ENCODE results near the gene MMP14. TPM values are rescaled to one million over a fixed set of nuclear protein-coding genes. Genes with fewer than 3 reads are reported as not detected.
A peak's percentile ranks its signal among the peaks of the same experiment; 100 is the strongest.

MMP14 gene
- total and polyA plus RNA-seq, 9 of the 15 experiments (the other 6 are each of a cell fraction or from before 2014, with no cell fraction given) = 0.36 to 5.8 (median 1.3) TPM; not detected in 2

DNA sequence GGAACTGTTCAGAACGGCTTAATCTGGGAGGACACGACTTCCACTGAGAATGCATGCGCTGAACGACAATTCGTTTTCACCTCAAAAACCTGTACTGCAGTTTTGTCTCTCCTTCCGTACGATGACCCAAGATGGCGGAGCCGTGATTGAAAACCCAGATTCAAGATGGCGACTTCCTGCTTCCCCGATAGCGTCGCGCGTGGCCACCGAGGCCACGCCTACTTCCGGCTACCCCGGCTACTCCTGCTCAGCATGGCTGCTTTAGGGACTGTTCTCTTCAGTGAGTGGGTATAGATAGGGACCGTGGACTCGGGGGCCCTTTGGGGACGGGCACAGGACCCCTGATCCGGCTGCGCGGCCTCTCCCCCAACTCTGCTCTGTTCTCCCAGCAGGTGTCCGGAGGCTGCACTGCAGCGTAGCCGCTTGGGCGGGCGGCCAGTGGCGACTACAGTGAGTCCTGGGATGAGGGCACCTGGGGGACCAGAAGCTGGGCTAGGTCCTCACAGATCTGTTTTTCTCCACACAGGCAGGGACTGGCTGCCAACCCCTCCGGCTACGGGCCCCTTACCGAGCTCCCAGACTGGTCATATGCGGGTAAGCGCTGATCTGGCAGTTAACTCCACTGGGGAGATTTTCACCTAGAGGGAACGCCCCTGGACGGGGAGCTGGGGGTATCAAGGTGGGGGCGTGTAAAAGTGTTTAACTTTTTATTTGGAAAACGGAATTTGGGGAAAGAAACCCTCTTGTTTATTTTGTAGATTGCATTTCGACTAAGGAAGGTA is 6.5 kb upstream of the MMP14 start, which contains the start of gene MRPL52 (continued):
- TF ChIP-seq TAF15 (IDR thresholded peaks at IDR 0.05; ENCODE audit: low read depth, low read length) = no peak
- TF ChIP-seq ZBTB49 (CRISPR knock-in tag; IDR thresholded peaks at IDR 0.05; ENCODE audit: borderline replicate concordance) = no peak
- no peak for TF ChIP-seq MCM2 (IDR thresholded peaks at IDR 0.05; ENCODE audit: low read depth)
- TF ChIP-seq ZNF23 (CRISPR knock-in tag; IDR thresholded peaks at IDR 0.05) = no peak
- TF ChIP-seq MNT (conservative IDR thresholded peaks at IDR 0.05) = peak; percentile 87 to 94
- TF ChIP-seq SAFB (IDR thresholded peaks at IDR 0.05; ENCODE audit: borderline replicate concordance, low read depth, low read length) = no peak
- TF ChIP-seq FOXK1 (CRISPR knock-in tag; IDR thresholded peaks at IDR 0.05; ENCODE audit: borderline replicate concordance) = no peak
- TF ChIP-seq KLF13 (tag; IDR thresholded peaks at IDR 0.05; ENCODE audit: borderline replicate concordance, low read depth) = no peak
- no peak for TF ChIP-seq ZNF408 (CRISPR knock-in tag; IDR thresholded peaks at IDR 0.05; ENCODE audit: low read depth)
- TF ChIP-seq PHF8 (IDR thresholded peaks at IDR 0.05; ENCODE audit: borderline replicate concordance, low read length) = peak; percentile 96
- TF ChIP-seq TAF9B (IDR thresholded peaks at IDR 0.05; ENCODE audit: partially characterized antibody) = peak; percentile 81
- TF ChIP-seq IRF2 (CRISPR knock-in tag; IDR thresholded peaks at IDR 0.05) = no peak
- TF ChIP-seq ZNF384 (IDR thresholded peaks at IDR 0.05; ENCODE audit: low read depth, low read length) = no peak
- no peak for TF ChIP-seq JUND (IDR thresholded peaks at IDR 0.05; ENCODE audit: borderline replicate concordance, low read depth, low read length)
- peak; percentile 25; the same call in 1 of the 3 replicates for TF ChIP-seq JUND (tag; IDR thresholded peaks at IDR 0.05; ENCODE audit: borderline replicate concordance, low read depth, low read length)
- TF ChIP-seq, protein P1, sequence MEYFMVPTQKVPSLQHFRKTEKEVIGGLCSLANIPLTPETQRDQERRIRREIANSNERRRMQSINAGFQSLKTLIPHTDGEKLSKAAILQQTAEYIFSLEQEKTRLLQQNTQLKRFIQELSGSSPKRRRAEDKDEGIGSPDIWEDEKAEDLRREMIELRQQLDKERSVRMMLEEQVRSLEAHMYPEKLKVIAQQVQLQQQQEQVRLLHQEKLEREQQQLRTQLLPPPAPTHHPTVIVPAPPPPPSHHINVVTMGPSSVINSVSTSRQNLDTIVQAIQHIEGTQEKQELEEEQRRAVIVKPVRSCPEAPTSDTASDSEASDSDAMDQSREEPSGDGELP (CRISPR knock-in tag; IDR thresholded peaks at IDR 0.05; ENCODE audit: borderline replicate concordance) = 0 out of 2 replicates have a peak, but pooled peaks have one; percentile 37
- TF ChIP-seq MEF2D (tag; conservative IDR thresholded peaks at IDR 0.05; ENCODE audit: low read depth) = 0 out of 2 replicates have a peak, but pooled peaks have one; percentile 41
- no peak for TF ChIP-seq ZNF354B (CRISPR knock-in tag; IDR thresholded peaks at IDR 0.05)
- TF ChIP-seq CHD1 (IDR thresholded peaks at IDR 0.05; ENCODE audit: low read length) = peak; percentile 38
- no peak for TF ChIP-seq POLR2AphosphoS2 (IDR thresholded peaks at IDR 0.05; ENCODE audit: low read length)
- no peak for TF ChIP-seq NR3C1 (CRISPR knock-in tag; IDR thresholded peaks at IDR 0.05)
- no peak for TF ChIP-seq EGR1 (conservative IDR thresholded peaks at IDR 0.05)
- TF ChIP-seq ZNF232 (CRISPR knock-in tag; IDR thresholded peaks at IDR 0.05) = no peak

All from K562 (cell line).